ENCODE data around the gene HLA-DOA. TPM values are rescaled to one million over a fixed set of nuclear protein-coding genes. Genes with fewer than 3 reads are reported as not detected.

The HLA-DOA gene
- total and polyA plus RNA-seq, 2 donors (not counting 1 experiment from before 2014, with no cell fraction given): 209 to 338 TPM

GRCh38 chr6:33013608-33014007 lies 4.2 kb upstream of the HLA-DOA start:
- H3K4me1 ChIP-seq (ENCODE audit: control insufficient read depth in 2 of 2, insufficient read depth in 2 of 2, low read length in 2 of 2): peaks cover 45 to 51% of the 10 kb centered on the region in 2 donors
- H4K20me1 ChIP-seq (ENCODE audit: control insufficient read depth, insufficient read depth, low read length, poor library complexity, severe bottlenecking): no peaks in the 10 kb centered on the region
- no peak overlapping the region for H3K4me3 ChIP-seq (ENCODE audit: control extremely low read depth in 1 of 5, extremely low read depth in 1 of 5, insufficient read depth in 1 of 5, low read depth in 2 of 5, low read length in 4 of 5)
- ATAC-seq (ENCODE audit: low read depth) (no peak), DNase-seq (no peak)
- H3K9me3 Mint-ChIP-seq (ENCODE audit: insufficient read depth): no peaks in the 10 kb centered on the region
- no peak overlapping the region for H3K27ac ChIP-seq (ENCODE audit: low read length in 2 of 2)
- no peak overlapping the region for H3K27ac Mint-ChIP-seq
- H3K9me3 ChIP-seq (ENCODE audit: control extremely low read depth in 1 of 3, control insufficient read depth in 2 of 3, insufficient read depth in 1 of 3, low read length in 2 of 3): no peaks in the 10 kb centered on the region
- WGBS (ENCODE audit: insufficient coverage): 100% methylated on average over 2 of the region's 4 CpGs
- H2AFZ ChIP-seq (ENCODE audit: insufficient read depth, low read depth, low read length, poor library complexity, severe bottlenecking): no peak overlapping the region
- H3K9ac ChIP-seq (ENCODE audit: low read length): no peak overlapping the region
- no peaks in the 10 kb centered on the region for H3K27me3 ChIP-seq (replicated peaks in 1 of 4; ENCODE audit: control extremely low read depth in 1 of 4, control insufficient read depth in 3 of 4, insufficient read depth in 4 of 4, low read length in 3 of 4)
- CTCF ChIA-PET: interaction anchor here (1.6 to 17.0 kb wide), 13 partner anchors 14 to 235 kb away, joined by 3 to 576 read pairs (median 14); partner anchors contain the start of genes HLA-DPA1 and HLA-DPB1
- no peak for TF ChIP-seq EZH2 (IDR thresholded peaks at IDR 0.05; ENCODE audit: borderline replicate concordance, insufficient read depth, low read depth, low read length, poor library complexity, severe bottlenecking)
- TF ChIP-seq CTCF (IDR thresholded peaks at IDR 0.05): no peak
- H3K4me3 Mint-ChIP-seq: no peak overlapping the region
- intact Hi-C loops (cut with micrococcal nuclease): loop anchor here (1.0 to 2.0 kb wide), 5 partner anchors 13 to 135 kb away; no protein-coding TSS in a partner anchor
- H3K79me2 ChIP-seq (ENCODE audit: control insufficient read depth, insufficient read depth, low read length): peaks cover 62% of the 10 kb centered on the region
- no peak overlapping the region for H3K4me2 ChIP-seq (replicated peaks; ENCODE audit: low read depth, low read length, poor library complexity, severe bottlenecking)
- POLR2A ChIA-PET: interaction anchor here (1.1 kb wide), 1 partner anchor 60 kb away, joined by 3 read pairs; the partner anchor contains the start of gene HLA-DPA1
- no peaks in the 10 kb centered on the region for H3K27me3 Mint-ChIP-seq
- no peaks in the 10 kb centered on the region for H3K36me3 ChIP-seq (replicated peaks in 1 of 2; ENCODE audit: control extremely low read depth in 1 of 2, control insufficient read depth in 1 of 2, extremely low read depth in 1 of 2, insufficient read depth in 2 of 2, low read length in 1 of 2)
- peaks cover 67% of the 10 kb centered on the region for H3K4me1 Mint-ChIP-seq

- Histone ChIP-seq H3K79me2 (ENCODE audit: control insufficient read depth, insufficient read depth, low read length) (peaks cover 63% of the 10 kb centered on the region), H3K9me3 (ENCODE audit: control extremely low read depth in 1 of 3, control insufficient read depth in 2 of 3, insufficient read depth in 1 of 3, low read length in 2 of 3) (no peaks in the 10 kb centered on the region), H3K36me3 (replicated peaks in 1 of 2; ENCODE audit: control extremely low read depth in 1 of 2, control insufficient read depth in 1 of 2, extremely low read depth in 1 of 2, insufficient read depth in 2 of 2, low read length in 1 of 2) (peaks cover 0 to 30% of the 10 kb centered on the region in 2 experiments), H3K9ac (ENCODE audit: low read length) (no peak overlapping the region), H3K27me3 (replicated peaks in 1 of 4; ENCODE audit: control extremely low read depth in 1 of 4, control insufficient read depth in 3 of 4, insufficient read depth in 4 of 4, low read length in 3 of 4) (no peaks in the 10 kb centered on the region), H4K20me1 (ENCODE audit: control insufficient read depth, insufficient read depth, low read length, poor library complexity, severe bottlenecking) (no peaks in the 10 kb centered on the region), H3K4me2 (replicated peaks; ENCODE audit: low read depth, low read length, poor library complexity, severe bottlenecking) (peak overlapping the region; percentile 72), H2AFZ (ENCODE audit: insufficient read depth, low read depth, low read length, poor library complexity, severe bottlenecking) (peak overlapping the region; percentile 59), H3K4me3 (ENCODE audit: control extremely low read depth in 1 of 5, extremely low read depth in 1 of 5, insufficient read depth in 1 of 5, low read depth in 2 of 5, low read length in 4 of 5) (peak overlapping the region in 1 of 5 experiments; percentile 92), H3K4me1 (ENCODE audit: control insufficient read depth in 2 of 2, insufficient read depth in 2 of 2, low read length in 2 of 2) (peaks cover 39 to 48% of the 10 kb centered on the region in 2 donors), H3K27ac (ENCODE audit: low read length in 2 of 2) (peak overlapping the region; percentile 90 to 95)
- ATAC-seq (ENCODE audit: low read depth) (no peak), DNase-seq (no peak)
- 100% methylated on average over 4 of the region's 7 CpGs for WGBS (ENCODE audit: insufficient coverage)
- H3K9me3 Mint-ChIP-seq (ENCODE audit: insufficient read depth): no peaks in the 10 kb centered on the region
- no peaks in the 10 kb centered on the region for H3K27me3 Mint-ChIP-seq
- peak overlapping the region; percentile 69 for H3K27ac Mint-ChIP-seq
- no peak for TF ChIP-seq CTCF (IDR thresholded peaks at IDR 0.05)
- TF ChIP-seq EZH2 (IDR thresholded peaks at IDR 0.05; ENCODE audit: borderline replicate concordance, insufficient read depth, low read depth, low read length, poor library complexity, severe bottlenecking): no peak
- no peak overlapping the region for H3K4me3 Mint-ChIP-seq
- ChIA-PET CTCF (interaction anchor here (0.9 to 17.0 kb wide), 10 partner anchors 9 to 239 kb away, joined by 3 to 576 read pairs (median 22); partner anchors contain the start of genes HLA-DPA1 and HLA-DPB1), POLR2A (interaction anchor here (1.0 to 4.1 kb wide), 7 partner anchors 10 to 105 kb away, joined by 3 to 18 read pairs (median 5); partner anchors contain the start of genes HLA-DPA1 and HLA-DPB1)
- intact Hi-C loops (cut with micrococcal nuclease): no loop called here
- H3K4me1 Mint-ChIP-seq: peaks cover 65% of the 10 kb centered on the region
Measured at GRCh38 chr6:33010356-33010755, 965 bp upstream of the HLA-DOA start.

Measured in B cell (primary cell).